NCI-H187 (cell line): Measurements from ENCODE around the gene SBNO2.

Experiments
- DNase-seq, 2 experiments: peaks; one replicate each; lab custom pipeline; 2025; lab: John Stamatoyannopoulos, UW

The SBNO2 gene

GRCh38 chr19:1167687-1168571, 6.1 kb downstream of the SBNO2 start:
- no peak for DNase-seq

GRCh38 chr19:1166872-1167573, 7.0 kb downstream of the SBNO2 start:
- DNase-seq, result no peak

GRCh38 chr19:1164684-1165531, 9.2 kb downstream of the SBNO2 start:
- no peak for DNase-seq

- no peak for DNase-seq
Measured at GRCh38 chr19:1163934-1164683, 10.0 kb downstream of the SBNO2 start.

- DNase-seq, result no peak
Measured at GRCh38 chr19:1163283-1163933, 10.7 kb downstream of the SBNO2 start.

- DNase-seq, result no peak
Measured at GRCh38 chr19:1162404-1163282, 11.4 kb downstream of the SBNO2 start.

- peak; percentile 33 to 34 for DNase-seq
Measured at GRCh38 chr19:1161716-1162115, 12.4 kb downstream of the SBNO2 start.

GRCh38 chr19:1159864-1160595, 14.0 kb downstream of the SBNO2 start:
- DNase-seq, result no peak

- DNase-seq, result no peak
Measured at GRCh38 chr19:1158885-1159448, 15.1 kb downstream of the SBNO2 start.

GRCh38 chr19:1157931-1158884, 15.9 kb downstream of the SBNO2 start:
- DNase-seq, result no peak

GRCh38 chr19:1156830-1157615, 17.0 kb downstream of the SBNO2 start:
- no peak for DNase-seq

GRCh38 chr19:1156305-1156801, 17.7 kb downstream of the SBNO2 start:
- DNase-seq, result no peak

GRCh38 chr19:1155352-1156304, 18.4 kb downstream of the SBNO2 start:
- no peak for DNase-seq

- no peak for DNase-seq
Measured at GRCh38 chr19:1154731-1155351, 19.2 kb downstream of the SBNO2 start.
